Measurements from ENCODE around the gene ADRA2C.

ADRA2C gene

GRCh38 chr4:3744232-3744631, 22.0 kb upstream of the ADRA2C start:
- Histone ChIP-seq H3K79me2 (ENCODE audit: insufficient read depth, low read length) (no peaks in the 10 kb centered on the region), H3K27ac (ENCODE audit: low read length) (no peak overlapping the region), H2AFZ (ENCODE audit: low read depth, low read length) (no peak overlapping the region), H4K20me1 (ENCODE audit: insufficient read depth, low read length) (no peaks in the 10 kb centered on the region), H3K27me3 (ENCODE audit: insufficient read depth, low read length, poor library complexity) (no peaks in the 10 kb centered on the region), H3K9me3 (ENCODE audit: insufficient read depth, low read length, severe bottlenecking) (no peaks in the 10 kb centered on the region), H3K4me3 (ENCODE audit: low read depth in 1 of 2, low read length in 2 of 2) (no peak overlapping the region), H3K4me1 (ENCODE audit: insufficient read depth, low read length) (no peaks in the 10 kb centered on the region), H3K9ac (ENCODE audit: low read depth, low read length) (no peak overlapping the region), H3K4me2 (ENCODE audit: insufficient read depth, low read length) (no peak overlapping the region), H3K36me3 (ENCODE audit: insufficient read depth, low read length) (no peaks in the 10 kb centered on the region)
- DNase-seq (no peak), ATAC-seq (ENCODE audit: insufficient read depth, low read depth) (no peak)
- TF ChIP-seq EZH2 (IDR thresholded peaks at IDR 0.05; ENCODE audit: borderline replicate concordance, low read depth, low read length, severe bottlenecking) (no peak), CTCF (IDR thresholded peaks at IDR 0.05; ENCODE audit: borderline replicate concordance, extremely low read depth, low read length, poor library complexity, severe bottlenecking) (no peak)

GRCh38 chr4:3744901-3745300, 21.3 kb upstream of the ADRA2C start:
- TF ChIP-seq CTCF (IDR thresholded peaks at IDR 0.05; ENCODE audit: borderline replicate concordance, extremely low read depth, low read length, poor library complexity, severe bottlenecking) (no peak), EZH2 (IDR thresholded peaks at IDR 0.05; ENCODE audit: borderline replicate concordance, low read depth, low read length, severe bottlenecking) (no peak)
- H3K27ac ChIP-seq (ENCODE audit: low read length) = no peak overlapping the region
- no peaks in the 10 kb centered on the region for H3K36me3 ChIP-seq (ENCODE audit: insufficient read depth, low read length)
- peaks cover 3% of the 10 kb centered on the region for H3K27me3 ChIP-seq (ENCODE audit: insufficient read depth, low read length, poor library complexity)
- H3K4me2 ChIP-seq (ENCODE audit: insufficient read depth, low read length) = no peak overlapping the region
- H3K79me2 ChIP-seq (ENCODE audit: insufficient read depth, low read length) = no peaks in the 10 kb centered on the region
- DNase-seq (no peak), ATAC-seq (ENCODE audit: insufficient read depth, low read depth) (no peak)
- H4K20me1 ChIP-seq (ENCODE audit: insufficient read depth, low read length) = no peaks in the 10 kb centered on the region
- H3K9ac ChIP-seq (ENCODE audit: low read depth, low read length) = no peak overlapping the region
- no peaks in the 10 kb centered on the region for H3K9me3 ChIP-seq (ENCODE audit: insufficient read depth, low read length, severe bottlenecking)
- H3K4me1 ChIP-seq (ENCODE audit: insufficient read depth, low read length) = no peaks in the 10 kb centered on the region
- H3K4me3 ChIP-seq (ENCODE audit: low read depth in 1 of 2, low read length in 2 of 2) = no peak overlapping the region
- no peak overlapping the region for H2AFZ ChIP-seq (ENCODE audit: low read depth, low read length)

GRCh38 chr4:3745886-3746656, 20.1 kb upstream of the ADRA2C start:
- H3K27me3 ChIP-seq (ENCODE audit: insufficient read depth, low read length, poor library complexity) = peaks cover 4% of the 10 kb centered on the region
- H2AFZ ChIP-seq (ENCODE audit: low read depth, low read length) = no peak overlapping the region
- H3K9me3 ChIP-seq (ENCODE audit: insufficient read depth, low read length, severe bottlenecking) = no peaks in the 10 kb centered on the region
- H3K79me2 ChIP-seq (ENCODE audit: insufficient read depth, low read length) = no peaks in the 10 kb centered on the region
- no peak overlapping the region for H3K27ac ChIP-seq (ENCODE audit: low read length)
- H4K20me1 ChIP-seq (ENCODE audit: insufficient read depth, low read length) = no peaks in the 10 kb centered on the region
- no peak overlapping the region for H3K4me3 ChIP-seq (ENCODE audit: low read depth in 1 of 2, low read length in 2 of 2)
- no peaks in the 10 kb centered on the region for H3K4me1 ChIP-seq (ENCODE audit: insufficient read depth, low read length)
- H3K36me3 ChIP-seq (ENCODE audit: insufficient read depth, low read length) = no peaks in the 10 kb centered on the region
- no peak overlapping the region for H3K9ac ChIP-seq (ENCODE audit: low read depth, low read length)
- DNase-seq = no peak
- ATAC-seq (ENCODE audit: insufficient read depth, low read depth) = no peak
- no peak for TF ChIP-seq CTCF (IDR thresholded peaks at IDR 0.05; ENCODE audit: borderline replicate concordance, extremely low read depth, low read length, poor library complexity, severe bottlenecking)
- no peak for TF ChIP-seq EZH2 (IDR thresholded peaks at IDR 0.05; ENCODE audit: borderline replicate concordance, low read depth, low read length, severe bottlenecking)
- H3K4me2 ChIP-seq (ENCODE audit: insufficient read depth, low read length) = no peak overlapping the region
